Cerebellar cortex (tissue), 1 donor: ENCODE results near the gene FCER2.

Source experiments
- DNase-seq: peaks from one replicate; pipeline ENCODE4 v3.0.0-alpha.2; 2015; ENCODE audit warnings: low spot score

FCER2 gene

DNA sequence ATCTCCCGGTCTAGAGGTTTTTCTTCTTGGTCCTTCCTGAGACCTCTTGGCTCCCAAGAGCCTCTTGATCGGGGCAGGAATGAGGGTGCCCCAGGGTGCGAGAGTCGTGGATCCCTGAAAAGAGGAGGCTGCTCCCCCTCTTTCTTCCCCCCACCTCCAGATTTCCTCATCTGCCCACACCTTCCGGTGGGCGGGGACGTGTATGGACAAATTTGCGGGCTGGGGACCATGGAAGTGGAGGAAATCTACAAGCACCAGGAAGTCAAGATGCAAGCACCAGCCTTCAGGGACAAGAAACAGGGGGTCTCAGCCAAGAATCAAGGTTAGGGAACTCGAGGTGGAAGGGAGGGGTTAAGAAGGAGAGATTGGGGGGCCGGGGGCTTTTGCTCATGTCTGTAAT, 25.1 kb downstream of the FCER2 start, which contains the start of gene MCEMP1:
Gene MCEMP1 (plus strand): TSS at position 237 of the 400 bp plus-strand sequence. CDS start 31 bp downstream, at position 268.
- no peak for DNase-seq

GRCh38 chr19:7676376-7676775, 25.6 kb downstream of the FCER2 start:
- no peak for DNase-seq

GRCh38 chr19:7674010-7675005, 27.6 kb downstream of the FCER2 start:
- DNase-seq = peak; percentile 35

DNA sequence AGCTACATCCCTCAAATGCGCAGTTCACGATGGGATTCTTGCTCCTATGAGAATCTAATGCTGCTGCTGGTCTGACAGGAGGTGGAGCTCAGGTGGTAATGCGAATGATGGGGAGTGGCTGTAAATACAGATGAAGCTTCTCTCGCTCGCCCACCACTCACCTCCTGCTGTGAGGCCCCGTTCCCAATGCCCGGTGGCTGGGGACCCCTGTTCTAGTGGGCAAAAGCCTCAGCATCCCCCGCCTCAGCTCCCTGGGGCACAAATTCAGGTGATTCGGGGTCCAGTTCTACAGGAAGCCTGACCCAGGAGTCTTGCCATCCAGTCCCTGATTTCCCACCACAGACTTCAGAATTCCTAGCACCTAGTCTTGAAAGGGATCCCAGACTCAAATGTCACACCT, 29.4 kb downstream of the FCER2 start:
- DNase-seq = no peak

DNA sequence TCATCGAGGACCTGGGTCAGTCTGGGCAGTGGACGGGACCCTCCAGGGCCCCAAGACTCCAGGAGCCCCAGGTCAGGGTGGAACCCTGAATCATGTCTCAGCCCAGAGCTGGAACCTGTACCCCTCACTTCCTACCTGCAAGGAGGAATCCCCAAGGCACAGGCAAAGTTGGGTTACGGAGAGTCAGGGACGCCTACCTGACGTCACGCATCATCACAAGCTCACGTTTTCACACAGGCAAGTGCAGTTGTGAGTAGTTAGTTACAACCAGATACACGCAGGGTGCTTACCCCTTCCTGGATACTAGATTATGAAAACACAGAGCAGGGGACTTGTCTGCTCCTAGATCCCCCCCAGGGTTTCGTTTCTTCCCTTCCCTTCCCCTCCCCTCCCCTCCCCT, 31.1 kb downstream of the FCER2 start:
- DNase-seq = no peak

DNA sequence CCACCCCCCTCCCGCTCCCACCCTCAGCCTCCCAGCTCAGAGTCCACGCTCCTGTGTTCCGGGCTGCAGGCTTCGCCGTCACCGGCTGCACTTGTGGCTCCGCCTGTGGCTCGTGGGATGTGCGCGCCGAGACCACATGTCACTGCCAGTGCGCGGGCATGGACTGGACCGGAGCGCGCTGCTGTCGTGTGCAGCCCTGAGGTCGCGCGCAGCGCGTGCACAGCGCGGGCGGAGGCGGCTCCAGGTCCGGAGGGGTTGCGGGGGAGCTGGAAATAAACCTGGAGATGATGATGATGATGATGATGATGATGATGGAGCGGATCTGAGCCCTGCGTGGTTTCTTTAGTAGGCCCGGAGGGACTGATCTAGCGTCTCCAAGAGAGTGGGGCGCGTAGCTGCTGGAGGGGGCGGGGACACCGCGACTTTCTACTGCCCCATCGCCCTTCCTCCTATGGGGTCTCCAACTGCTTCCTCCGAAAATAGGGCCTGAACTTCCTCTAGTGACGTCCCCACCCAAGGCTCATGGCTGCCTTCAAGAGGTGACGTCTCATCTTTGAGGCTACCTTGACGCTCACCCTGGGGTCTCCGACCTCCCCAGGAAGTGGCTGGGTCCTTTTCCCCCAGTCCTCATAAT, 31.7 kb downstream of the FCER2 start:
- DNase-seq = no peak

DNA sequence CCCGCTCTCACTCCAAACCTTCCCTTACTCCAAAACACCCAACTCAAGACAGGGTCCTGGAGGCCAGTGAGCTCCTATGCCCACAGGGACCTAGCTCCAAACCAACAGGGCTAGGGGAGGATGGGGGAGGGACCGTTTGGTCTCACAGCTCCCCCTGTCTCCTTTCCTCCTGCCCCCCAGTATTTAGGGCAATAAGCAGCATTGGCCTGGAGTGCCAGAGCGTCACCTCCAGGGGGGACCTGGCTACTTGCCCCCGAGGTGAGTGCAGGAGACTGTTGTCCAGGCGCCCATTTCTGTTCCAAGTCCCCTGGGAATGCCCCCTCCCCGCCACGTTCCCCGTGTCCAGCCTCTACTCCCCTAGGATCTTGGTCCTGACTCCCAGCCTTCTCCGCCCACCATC, 32.3 kb downstream of the FCER2 start:
- DNase-seq = no peak

DNA sequence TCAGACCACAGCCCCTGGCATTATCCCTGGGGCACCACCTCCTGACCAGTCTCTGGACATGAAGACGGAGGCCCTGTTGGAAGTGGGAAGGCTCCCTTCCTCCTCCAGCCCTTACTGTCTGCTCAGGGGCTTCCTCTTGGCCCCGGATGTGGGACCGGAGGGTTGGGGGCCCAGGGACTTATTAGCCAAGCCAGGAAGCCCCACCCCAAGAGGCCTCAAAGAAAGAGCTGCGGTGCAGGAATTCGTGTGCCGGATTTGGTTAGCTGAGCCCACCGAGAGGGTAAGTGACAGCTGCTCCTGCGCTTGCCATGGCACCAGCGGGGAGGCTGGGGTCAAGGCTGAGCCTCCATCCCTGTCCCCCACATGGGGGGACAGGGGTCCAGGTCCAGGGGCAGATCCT, 33.1 kb downstream of the FCER2 start, which contains the start of gene RETN:
Gene RETN (plus strand): TSS at position 208 of the 400 bp plus-strand sequence. CDS start 278 bp downstream, outside the sequence.
- DNase-seq = no peak

DNA sequence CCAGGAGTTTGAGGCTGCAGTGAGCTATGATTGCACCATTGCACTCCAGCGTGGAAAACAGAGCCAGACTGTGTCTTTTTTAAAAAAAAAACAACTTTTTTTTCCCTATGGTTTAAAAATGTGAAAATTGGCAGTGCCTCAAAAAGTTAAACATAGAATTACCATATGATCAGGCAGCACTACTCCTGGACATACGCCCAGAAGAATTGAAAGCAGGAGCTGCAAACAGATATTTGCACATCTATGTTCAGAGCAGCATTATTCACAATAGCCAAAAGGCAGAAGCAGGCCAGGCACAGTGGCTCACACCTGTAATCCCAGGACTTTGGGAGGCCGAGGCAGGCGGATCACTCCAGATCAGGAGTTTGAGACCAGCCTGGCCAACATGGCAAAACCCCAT, 36.9 kb downstream of the FCER2 start:
- DNase-seq = no peak

DNA sequence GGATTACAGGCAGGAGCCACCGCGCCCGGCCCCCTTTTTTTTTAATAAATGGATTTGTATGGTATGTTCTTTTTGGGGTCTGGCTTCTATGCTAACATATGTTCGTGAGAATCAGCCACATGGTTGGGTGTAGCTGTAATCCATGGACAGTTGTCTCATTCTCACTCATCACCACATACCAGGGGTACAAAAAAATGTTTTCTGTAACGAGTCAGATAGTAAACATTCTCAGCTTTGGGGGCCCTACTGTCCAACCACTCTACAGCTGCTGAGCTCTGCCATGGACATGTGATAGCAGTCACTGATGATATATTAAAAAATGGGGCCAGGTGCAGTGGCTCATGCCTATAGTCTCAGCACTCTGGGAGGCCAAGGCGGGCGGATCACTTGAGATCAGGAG, 38.2 kb downstream of the FCER2 start:
- DNase-seq = no peak

DNA sequence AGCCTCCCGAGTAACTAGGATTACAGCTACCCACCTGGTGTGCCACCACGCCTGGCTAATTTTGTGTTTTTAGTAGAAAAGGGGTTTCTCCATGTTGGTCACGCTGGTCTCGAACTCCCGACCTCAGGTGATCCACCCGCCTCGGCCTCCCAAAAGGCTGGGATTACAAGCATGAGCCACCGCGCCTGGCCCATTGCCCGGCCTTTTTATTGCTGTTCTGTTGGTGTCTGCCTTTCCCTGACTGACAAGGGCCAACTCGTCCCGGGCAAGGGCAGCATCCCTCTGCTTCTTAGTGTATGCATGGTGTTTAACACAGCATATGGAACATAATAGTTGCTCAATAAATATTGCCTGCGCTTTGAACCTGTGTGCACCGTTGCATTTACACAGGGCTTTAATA, 39.3 kb downstream of the FCER2 start:
- DNase-seq = no peak

GRCh38 chr19:7661744-7662538, 40.0 kb downstream of the FCER2 start:
- DNase-seq = no peak

DNA sequence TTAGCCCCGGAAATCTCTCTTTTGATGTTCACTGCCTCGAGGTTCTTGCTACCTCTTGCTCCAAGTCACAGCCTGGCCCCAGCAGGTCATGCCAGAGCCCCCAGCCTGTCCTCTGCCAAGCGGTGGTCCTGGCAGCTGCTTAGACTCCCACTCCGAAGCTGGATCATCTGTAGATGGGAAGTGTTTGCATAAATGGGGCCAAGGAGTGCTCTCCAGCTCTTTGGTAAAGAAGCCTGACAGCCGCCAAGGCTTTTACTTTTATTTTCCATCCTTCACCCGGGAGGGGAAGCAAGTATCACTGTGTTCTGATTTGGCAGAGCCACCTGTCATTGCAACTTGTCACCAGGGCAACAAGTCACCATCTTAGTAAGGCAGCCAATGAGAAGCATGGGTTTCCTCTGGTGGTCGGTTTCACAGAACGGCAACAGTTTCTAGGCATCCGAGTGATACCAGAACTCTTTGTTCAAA, 43.7 kb downstream of the FCER2 start:
- no peak for DNase-seq

DNA sequence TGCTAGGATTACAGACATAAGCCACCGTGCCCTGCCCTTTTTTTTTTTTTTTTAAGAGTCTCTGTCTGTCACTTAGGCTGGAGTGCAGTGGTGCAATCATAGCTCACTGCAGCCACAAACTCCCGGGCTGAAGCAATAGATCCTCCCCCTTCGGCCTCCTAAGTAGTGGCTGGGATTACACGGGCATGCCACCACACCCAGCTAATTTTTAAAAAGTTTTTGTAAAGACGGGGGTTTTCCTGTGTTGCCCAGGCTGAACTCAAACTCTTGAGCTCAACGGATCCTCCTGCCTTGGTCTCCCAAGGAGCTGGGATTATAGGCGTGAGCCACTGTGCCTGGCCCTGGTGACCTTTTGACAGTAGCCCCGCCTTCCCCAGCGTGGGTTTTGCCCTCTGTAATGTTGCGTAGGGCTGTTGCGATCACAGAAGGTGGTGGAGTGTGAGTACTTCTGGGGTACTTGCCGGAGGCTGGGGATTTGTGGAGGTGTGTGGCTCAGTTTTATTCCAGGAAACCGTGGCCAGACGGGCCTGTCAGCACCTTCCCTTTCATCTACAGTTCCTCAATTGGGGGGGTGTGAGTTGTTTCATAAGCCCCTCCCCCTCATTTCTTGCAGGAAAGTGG, 44.7 kb downstream of the FCER2 start:
- DNase-seq = no peak

GRCh38 chr19:7655581-7655980, 46.4 kb downstream of the FCER2 start:
- no peak for DNase-seq

DNA sequence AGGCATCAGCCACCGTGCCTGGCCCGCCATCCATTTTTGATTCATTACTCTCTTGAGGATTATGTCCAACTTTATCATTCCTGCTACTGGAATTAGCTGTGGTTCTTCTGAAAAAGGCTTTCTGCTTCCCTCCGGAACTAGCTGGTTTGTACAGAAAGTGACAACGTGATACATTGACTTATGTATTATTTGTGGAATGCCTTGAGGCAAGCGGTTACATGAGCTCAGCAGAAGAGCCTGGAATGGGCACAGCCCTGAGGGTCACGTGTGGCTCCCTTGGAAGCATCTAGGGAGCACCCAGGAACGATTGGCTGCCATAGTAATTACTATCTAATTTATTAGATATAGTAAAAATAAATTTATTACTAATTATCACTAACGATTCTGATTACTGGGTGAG, 47.5 kb downstream of the FCER2 start:
- no peak for DNase-seq

DNA sequence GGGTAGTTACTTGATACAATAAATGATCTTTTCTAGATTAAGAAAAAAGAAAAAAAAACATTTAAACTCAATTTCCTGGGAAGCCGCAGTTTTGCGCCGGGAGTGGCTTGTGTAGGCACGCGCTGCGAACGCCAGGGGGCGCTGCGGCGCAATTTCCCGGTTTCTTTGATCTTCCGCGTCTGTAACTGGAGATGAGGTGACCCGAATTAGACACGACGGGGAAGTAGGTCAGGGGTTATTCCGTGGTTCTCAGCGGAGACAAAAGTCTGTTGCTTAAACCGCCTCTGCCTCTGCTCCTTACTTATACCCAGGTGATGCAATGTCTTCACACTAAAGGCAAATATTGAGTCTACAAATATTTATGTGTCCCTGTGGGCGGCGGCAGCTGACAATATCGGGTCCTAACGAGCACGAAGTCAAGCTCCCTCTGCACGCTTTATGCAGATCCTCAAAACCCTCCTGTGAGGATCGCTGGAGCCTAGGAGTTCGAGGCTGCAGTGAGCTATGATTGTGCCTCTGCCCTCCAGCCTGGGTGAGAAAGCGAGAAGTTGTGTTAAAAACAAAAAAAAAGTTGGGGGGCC, 49.8 kb downstream of the FCER2 start:
- peak; percentile 73 for DNase-seq

DNA sequence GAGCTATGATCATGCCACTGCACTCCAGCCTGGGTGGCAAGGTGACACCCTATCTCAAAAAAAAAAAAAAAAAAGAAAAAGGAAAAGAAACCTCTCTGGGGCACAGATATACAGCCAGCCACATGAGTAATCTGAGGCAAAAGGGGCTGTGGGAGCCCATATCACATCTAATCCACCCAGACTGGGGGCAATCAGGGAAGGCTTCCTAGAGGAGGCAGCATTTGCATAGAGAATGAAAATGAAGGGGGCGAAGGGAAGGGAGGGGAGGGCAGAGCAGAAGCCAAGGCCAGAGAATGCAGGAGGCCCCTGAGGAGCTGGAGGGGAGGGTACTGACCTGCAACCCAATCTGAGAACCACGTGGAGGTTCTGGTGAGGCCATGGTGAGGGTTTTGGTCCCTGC, 51.8 kb downstream of the FCER2 start:
- DNase-seq = no peak

- DNase-seq = no peak
Measured at GRCh38 chr19:7648265-7649014, 53.5 kb downstream of the FCER2 start.

GRCh38 chr19:7647156-7647555, 54.8 kb downstream of the FCER2 start:
- no peak for DNase-seq

DNA sequence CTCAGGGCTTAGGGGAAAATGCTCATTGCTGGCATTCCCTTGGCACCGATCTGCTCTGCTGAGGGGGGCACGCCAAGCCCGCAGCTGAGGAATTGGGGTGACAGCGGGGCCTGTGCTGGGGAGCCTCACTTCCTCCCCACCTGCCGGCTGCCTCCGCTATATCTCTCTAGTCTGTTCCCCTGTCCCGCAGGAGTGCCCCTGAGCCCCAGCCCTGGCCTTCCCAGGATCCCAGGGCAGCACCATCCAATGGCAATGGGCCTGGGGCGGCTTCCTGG, 55.6 kb downstream of the FCER2 start:
- DNase-seq = no peak
